ES-I3 (cell line): ENCODE results near the gene WDR37.
"Not testable (repeated sequence)": the region's sequence is repeated elsewhere in the genome, so short reads cannot be mapped to it uniquely, and the experiment has no call there.

ENCODE experiments used
- H3K36me3 ChIP-seq: 2 replicates; pipeline ENCODE4 v1.6.1; 2013; ENCODE audit warnings: mild to moderate bottlenecking, low read length, control low read depth, moderate library complexity; ENCODE audit not compliant: insufficient read depth
- H3K4me1 ChIP-seq: 2 replicates; pipeline ENCODE4 v1.6.1; 2013; ENCODE audit warnings: mild to moderate bottlenecking, control low read depth, low read length; ENCODE audit not compliant: insufficient read depth
- H3K9ac ChIP-seq: 2 replicates; pipeline ENCODE4 v1.6.1; 2013; ENCODE audit warnings: low read depth, mild to moderate bottlenecking, low read length, moderate library complexity
- H3K9me3 ChIP-seq: 2 replicates; pipeline ENCODE4 v1.6.1; 2013; ENCODE audit warnings: mild to moderate bottlenecking, low read length, moderate library complexity; ENCODE audit not compliant: control insufficient read depth, insufficient read depth

The WDR37 gene

GRCh38 chr10:1029838-1030237, 26.3 kb upstream of the WDR37 start:
- Histone ChIP-seq H3K9ac (no peak overlapping the region), H3K4me1 (no peaks in the 10 kb centered on the region), H3K36me3 (no peaks in the 10 kb centered on the region), H3K9me3 (no peaks in the 10 kb centered on the region)

GRCh38 chr10:1033601-1034000, 22.6 kb upstream of the WDR37 start:
- Histone ChIP-seq H3K36me3 (no peaks in the 10 kb centered on the region), H3K9ac (no peak overlapping the region), H3K9me3 (no peaks in the 10 kb centered on the region), H3K4me1 (no peaks in the 10 kb centered on the region)

DNA sequence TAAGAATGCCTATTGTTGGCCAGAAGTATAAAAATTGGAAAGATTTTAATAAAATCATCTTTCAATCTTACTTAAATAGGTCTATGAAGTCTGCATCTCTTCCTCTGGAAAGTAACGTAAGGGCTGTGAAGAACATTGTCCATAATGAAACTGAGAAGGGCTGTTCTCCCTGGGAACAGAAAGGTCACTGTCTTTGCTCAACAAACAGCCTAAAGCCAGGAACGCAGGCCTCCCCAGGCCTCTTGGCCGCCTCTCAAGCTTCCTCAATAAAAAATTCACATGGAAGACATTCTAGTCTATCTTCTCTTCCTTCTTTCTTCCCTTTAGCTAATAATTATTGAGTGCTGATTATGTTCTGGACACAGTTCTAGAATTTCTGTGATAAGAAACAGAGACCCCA, 21.4 kb upstream of the WDR37 start:
- Histone ChIP-seq H3K9ac (no peak overlapping the region), H3K36me3 (no peaks in the 10 kb centered on the region), H3K9me3 (no peaks in the 10 kb centered on the region), H3K4me1 (no peaks in the 10 kb centered on the region)

- Histone ChIP-seq H3K9me3 (no peaks in the 10 kb centered on the region), H3K36me3 (0 out of 2 replicates have a peak, but pooled peaks cover 2% of the 10 kb centered on the region), H3K4me1 (no peaks in the 10 kb centered on the region), H3K9ac (no peak overlapping the region)
These were observed 21.0 kb upstream of the WDR37 start for GRCh38 chr10:1035201-1035600.

GRCh38 chr10:1036341-1036791, 19.8 kb upstream of the WDR37 start:
- Histone ChIP-seq H3K36me3 (0 out of 2 replicates have a peak, but pooled peaks cover 4% of the 10 kb centered on the region), H3K9me3 (no peaks in the 10 kb centered on the region), H3K4me1 (no peaks in the 10 kb centered on the region), H3K9ac (no peak overlapping the region)

- Histone ChIP-seq H3K4me1 (no peaks in the 10 kb centered on the region), H3K36me3 (0 out of 2 replicates have a peak, but pooled peaks cover 4% of the 10 kb centered on the region), H3K9me3 (no peaks in the 10 kb centered on the region), H3K9ac (no peak overlapping the region)
These were observed 19.1 kb upstream of the WDR37 start for GRCh38 chr10:1037098-1037497.

- H3K9ac ChIP-seq, H3K4me1 ChIP-seq, H3K9me3 ChIP-seq, H3K36me3 ChIP-seq: not testable (repeated sequence)
These were observed 17.4 kb upstream of the WDR37 start for GRCh38 chr10:1038769-1039168.

GRCh38 chr10:1040133-1040532, 16.1 kb upstream of the WDR37 start:
- Histone ChIP-seq H3K9me3 (no peaks in the 10 kb centered on the region), H3K4me1 (no peaks in the 10 kb centered on the region), H3K9ac (no peak overlapping the region), H3K36me3 (peaks cover 7% of the 10 kb centered on the region)

- Histone ChIP-seq H3K9me3 (no peaks in the 10 kb centered on the region), H3K9ac (no peak overlapping the region), H3K4me1 (no peaks in the 10 kb centered on the region), H3K36me3 (peaks cover 7% of the 10 kb centered on the region)
These were observed 14.7 kb upstream of the WDR37 start for GRCh38 chr10:1041514-1041913.

DNA sequence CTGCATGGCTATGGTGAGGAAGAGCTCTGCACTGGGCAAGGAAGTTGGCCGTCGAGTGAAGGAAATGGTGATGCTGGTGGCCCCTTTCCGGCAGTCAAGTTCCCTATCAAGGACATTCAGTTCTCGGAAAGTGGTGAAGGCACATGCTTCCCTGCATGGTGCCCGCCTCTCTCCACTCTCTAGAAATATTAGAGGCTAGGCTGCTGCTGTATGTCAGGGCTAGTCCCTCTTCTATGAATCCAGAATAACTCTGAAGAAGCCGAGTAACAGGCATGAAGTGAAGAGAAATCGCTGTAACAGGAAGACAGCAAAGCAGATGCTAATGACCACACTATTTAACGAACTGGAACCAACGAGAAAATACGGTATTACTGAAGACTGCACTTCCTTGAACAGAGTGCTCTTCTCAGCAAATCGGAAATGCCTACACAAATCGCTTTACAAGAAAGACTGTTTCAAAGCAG, 12.6 kb upstream of the WDR37 start:
- no peak overlapping the region for H3K9ac ChIP-seq

DNA sequence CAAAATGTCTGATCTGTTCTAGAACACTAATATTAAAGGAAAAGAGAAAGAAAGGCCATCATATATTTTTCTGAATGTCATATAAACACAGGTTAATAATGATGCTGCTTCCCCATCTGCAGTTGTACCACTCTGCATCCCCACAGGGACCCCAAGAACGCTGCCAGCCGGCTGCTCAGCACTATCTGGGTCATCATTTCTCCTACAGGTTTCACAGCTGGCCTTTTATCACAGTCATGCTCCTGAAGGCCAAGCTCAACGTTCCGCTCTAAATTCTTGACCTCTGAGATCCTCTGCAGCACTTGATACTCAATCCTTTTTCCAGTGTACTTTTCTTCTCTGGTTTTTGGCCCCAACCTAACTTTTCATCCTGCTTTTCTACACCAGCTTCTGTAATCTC, 12.0 kb upstream of the WDR37 start:
- H3K36me3 ChIP-seq = peaks cover 7% of the 10 kb centered on the region
- H3K9ac ChIP-seq = no peak overlapping the region
- no peaks in the 10 kb centered on the region for H3K4me1 ChIP-seq
- no peaks in the 10 kb centered on the region for H3K9me3 ChIP-seq

More for the DNA sequence above, 12.6 kb upstream of the WDR37 start:
- Histone ChIP-seq H3K4me1 (no peaks in the 10 kb centered on the region), H3K36me3 (peaks cover 7% of the 10 kb centered on the region), H3K9me3 (no peaks in the 10 kb centered on the region)

DNA sequence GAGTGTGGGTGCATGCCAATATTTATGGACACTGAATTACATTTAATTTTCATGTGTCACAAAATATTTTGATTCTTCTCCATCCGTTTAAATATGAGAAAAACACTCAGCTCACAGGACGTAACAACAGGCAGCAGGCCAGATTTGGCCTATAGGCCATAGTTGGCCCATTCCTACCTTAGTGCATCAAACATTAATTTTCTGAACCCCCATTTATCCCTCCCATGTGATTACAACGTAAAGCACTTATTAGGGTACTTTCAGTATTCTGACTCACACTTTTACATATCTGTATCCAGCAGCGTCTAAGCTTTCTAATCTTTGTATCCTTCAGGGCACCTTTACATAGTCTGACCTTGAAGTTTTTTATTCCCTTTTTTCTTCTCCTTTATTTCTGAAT, 11.2 kb upstream of the WDR37 start:
- H3K9ac ChIP-seq = no peak overlapping the region
- H3K4me1 ChIP-seq = no peaks in the 10 kb centered on the region
- H3K36me3 ChIP-seq = peaks cover 7% of the 10 kb centered on the region
- no peaks in the 10 kb centered on the region for H3K9me3 ChIP-seq

DNA sequence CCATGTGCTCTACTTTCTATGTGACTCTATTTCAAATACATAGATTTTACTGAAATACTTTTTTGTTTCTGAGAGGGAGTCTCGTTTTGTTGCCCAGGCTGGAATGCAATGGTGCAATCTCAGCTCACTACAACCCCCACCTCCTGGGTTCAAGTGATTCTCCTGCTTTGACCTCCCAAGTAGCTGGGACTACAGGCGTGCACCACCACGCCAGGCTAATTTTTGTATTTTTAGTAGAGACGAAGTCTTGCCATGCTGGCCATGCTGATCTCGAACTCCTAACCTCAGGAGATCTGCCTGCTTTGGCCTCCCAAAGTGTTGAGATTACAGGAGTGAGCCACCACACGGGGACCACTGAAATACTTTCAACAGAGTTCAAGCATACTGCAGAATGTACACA, 10.8 kb upstream of the WDR37 start:
- Histone ChIP-seq H3K4me1 (no peaks in the 10 kb centered on the region), H3K36me3 (peaks cover 3% of the 10 kb centered on the region), H3K9ac (no peak overlapping the region)

DNA sequence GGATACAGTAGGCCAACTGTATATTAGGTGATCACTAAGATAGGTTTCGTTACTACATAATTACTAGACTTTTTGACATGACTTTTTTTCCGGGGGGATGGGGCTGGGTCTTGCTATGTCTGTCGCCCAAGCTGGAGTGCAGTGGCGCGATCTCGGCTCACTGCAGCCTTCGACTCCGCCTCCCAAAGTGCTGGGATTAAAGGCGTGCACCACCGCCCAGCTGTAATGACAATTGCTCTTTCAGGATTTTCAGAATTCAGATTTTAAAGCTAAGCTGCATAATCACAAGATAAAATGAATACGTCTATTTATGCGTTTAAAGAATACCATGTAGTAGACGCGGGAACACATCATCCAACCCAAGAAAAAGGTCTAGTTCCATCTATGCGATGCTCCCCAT, 8.2 kb upstream of the WDR37 start:
- no peaks in the 10 kb centered on the region for H3K4me1 ChIP-seq

More for the DNA sequence above, 10.8 kb upstream of the WDR37 start:
- H3K9me3 ChIP-seq = no peaks in the 10 kb centered on the region

GRCh38 chr10:1048349-1048731, 7.8 kb upstream of the WDR37 start:
- H3K4me1 ChIP-seq = no peaks in the 10 kb centered on the region
- no peaks in the 10 kb centered on the region for H3K36me3 ChIP-seq
- peak overlapping the region; percentile 81 for H3K9ac ChIP-seq
- no peaks in the 10 kb centered on the region for H3K9me3 ChIP-seq

More for the DNA sequence above, 8.2 kb upstream of the WDR37 start:
- peak overlapping the region; percentile 81 for H3K9ac ChIP-seq
- no peaks in the 10 kb centered on the region for H3K9me3 ChIP-seq
- no peaks in the 10 kb centered on the region for H3K36me3 ChIP-seq
